EL (cell line): Measurements from ENCODE around the gene TRIM43.
A peak's percentile ranks its signal among the peaks of the same experiment; 100 is the strongest.
"Not testable (repeated sequence)": the region's sequence is repeated elsewhere in the genome, so short reads cannot be mapped to it uniquely, and the experiment has no call there.

Experiments
- DNase-seq: peaks from one replicate; pipeline ENCODE4 v3.0.0-alpha.2; 2016

Gene TRIM43

DNA sequence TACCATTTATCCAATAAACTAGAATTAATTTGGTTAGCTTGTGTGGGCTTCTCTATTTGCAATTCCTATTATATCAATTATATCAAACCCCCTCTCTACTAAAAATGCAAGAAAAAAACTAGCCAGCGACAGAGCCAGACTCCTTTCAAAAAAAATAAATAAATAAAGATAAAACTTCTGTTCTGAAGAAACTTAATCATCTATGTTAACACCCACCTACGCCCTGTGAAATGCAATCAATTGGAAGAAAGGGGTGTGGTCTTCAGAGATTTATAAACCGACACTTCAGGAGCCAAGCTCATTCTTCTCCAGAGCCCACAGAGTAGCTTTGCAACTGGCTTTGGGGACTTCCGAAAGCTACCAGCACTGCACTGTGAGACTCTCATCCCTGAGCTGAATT is at the start of gene TRIM43:
Gene TRIM43 (plus strand): TSS at position 301 of the 400 bp plus-strand sequence. CDS start 2,023 bp downstream, outside the sequence.
- not testable (repeated sequence) for DNase-seq

- DNase-seq, result no peak
Measured at GRCh38 chr2:95551055-95551568, 40.7 kb upstream of the TRIM43 start.

GRCh38 chr2:95552911-95553310 is 38.9 kb upstream of the TRIM43 start:
- DNase-seq, result peak; percentile 28

- DNase-seq, result no peak
Measured at GRCh38 chr2:95569170-95569569, 22.6 kb upstream of the TRIM43 start.

- no peak for DNase-seq
Measured at GRCh38 chr2:95573866-95574265, 17.9 kb upstream of the TRIM43 start.

DNA sequence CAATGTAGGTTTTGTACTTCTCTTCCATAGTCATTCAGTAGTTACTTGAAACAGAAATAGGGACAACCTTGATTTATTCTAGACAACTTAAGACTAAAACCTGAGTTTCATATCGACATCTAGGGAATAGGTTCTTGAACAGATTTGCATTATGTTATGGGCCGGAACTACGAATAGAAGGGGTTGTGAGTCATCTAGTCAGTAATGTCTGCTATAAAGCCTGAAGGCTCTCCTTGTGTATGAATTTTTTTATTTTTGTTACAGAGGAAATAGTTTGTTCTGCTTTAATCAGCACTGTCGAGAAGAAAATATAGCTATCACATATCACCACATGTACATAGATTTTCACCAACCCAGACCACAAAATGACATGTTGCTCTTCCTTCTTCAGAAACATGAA is 17.3 kb upstream of the TRIM43 start:
- no peak for DNase-seq

GRCh38 chr2:95575857-95576256 is 15.9 kb upstream of the TRIM43 start:
- no peak for DNase-seq

- no peak for DNase-seq
Measured at GRCh38 chr2:95578539-95578938, 13.3 kb upstream of the TRIM43 start.

DNA sequence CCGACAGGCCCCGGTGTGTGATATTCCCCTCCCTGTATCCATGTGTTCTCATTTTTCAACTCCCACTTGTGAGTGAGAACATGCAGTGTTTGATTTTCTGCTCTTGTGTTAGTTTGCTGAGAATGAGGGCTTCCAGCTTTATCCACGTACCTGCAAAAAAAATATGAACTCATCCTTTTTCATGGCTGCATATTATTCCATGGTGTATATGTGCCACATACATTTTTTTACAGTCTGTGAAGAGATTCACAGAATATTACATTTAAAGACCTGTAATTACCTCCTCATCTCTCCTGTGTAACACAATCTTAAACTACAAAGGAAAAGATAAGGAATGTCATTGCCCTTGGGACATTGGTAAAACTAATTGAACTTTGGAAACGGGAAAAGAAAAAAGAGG is 8.3 kb upstream of the TRIM43 start:
- DNase-seq, result not testable (repeated sequence)

GRCh38 chr2:95584321-95584720 is 7.5 kb upstream of the TRIM43 start:
- DNase-seq, result not testable (repeated sequence)

GRCh38 chr2:95589777-95590536 is 1.8 kb upstream of the TRIM43 start:
- DNase-seq, result not testable (repeated sequence)

GRCh38 chr2:95592973-95593372 is 1.2 kb downstream of the TRIM43 start:
- DNase-seq, result not testable (repeated sequence)

- DNase-seq, result not testable (repeated sequence)
Measured at GRCh38 chr2:95595012-95595411, 3.2 kb downstream of the TRIM43 start.

DNA sequence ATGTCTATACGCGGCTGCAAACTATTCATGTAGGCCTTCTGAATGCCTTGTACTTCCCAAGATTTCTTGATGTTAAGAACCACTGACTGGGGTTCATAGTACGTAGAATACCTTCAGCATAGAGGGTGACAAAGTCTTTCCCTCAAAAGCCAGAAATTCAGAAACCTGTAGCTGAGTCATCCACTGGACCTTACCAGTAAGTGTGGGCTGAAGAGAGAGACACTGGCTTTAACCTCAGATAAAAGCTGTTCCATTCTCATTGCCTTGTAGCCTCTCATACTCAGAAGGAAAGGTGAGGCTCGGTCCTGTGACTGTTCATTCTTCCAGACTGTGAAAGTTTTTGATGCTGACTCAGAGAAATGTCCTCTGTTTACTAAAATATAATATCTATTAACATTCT is 9.5 kb downstream of the TRIM43 start:
- not testable (repeated sequence) for DNase-seq

- DNase-seq, result not testable (repeated sequence)
Measured at GRCh38 chr2:95602146-95602545, 10.3 kb downstream of the TRIM43 start.

DNA sequence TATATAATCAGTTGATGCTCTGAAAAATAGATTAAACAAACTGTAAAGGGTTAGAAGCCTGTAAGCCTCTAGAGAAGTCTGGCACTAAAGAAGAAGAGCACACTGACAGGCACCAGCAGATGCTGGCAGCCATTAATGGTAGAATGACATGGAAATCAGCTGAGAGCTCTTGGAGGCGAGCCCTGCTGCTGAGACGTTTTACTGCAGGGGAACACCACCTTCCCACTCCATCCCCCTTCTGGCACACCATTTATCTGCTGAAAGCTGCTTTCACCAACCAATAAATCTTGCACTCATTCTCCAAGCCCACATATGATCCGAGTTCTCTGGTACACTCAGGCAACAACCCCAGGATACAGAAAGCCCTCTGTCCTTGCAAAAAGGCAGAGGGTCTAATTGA is 16.6 kb downstream of the TRIM43 start:
- not testable (repeated sequence) for DNase-seq

DNA sequence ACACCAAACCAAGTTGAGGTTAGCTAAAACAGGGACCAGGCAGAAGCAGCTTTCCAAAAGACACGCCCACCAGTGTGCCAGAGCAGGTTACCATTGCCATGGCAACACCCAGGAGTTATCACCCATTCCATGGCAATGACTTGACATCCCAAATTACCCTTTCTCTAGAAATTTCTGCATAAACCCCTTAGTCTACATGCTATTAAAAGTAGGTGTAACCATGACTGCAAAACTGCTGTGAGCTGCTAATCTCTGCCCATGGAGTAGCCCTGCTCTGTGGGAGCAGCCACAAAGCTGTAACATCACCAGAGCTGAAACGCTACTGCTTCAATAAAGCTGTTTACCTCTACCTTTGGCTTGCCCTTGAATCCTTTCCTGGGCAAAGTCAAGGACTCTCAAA is 18.0 kb downstream of the TRIM43 start:
- DNase-seq, result not testable (repeated sequence)

- not testable (repeated sequence) for DNase-seq
Measured at GRCh38 chr2:95613048-95613447, 21.2 kb downstream of the TRIM43 start.

DNA sequence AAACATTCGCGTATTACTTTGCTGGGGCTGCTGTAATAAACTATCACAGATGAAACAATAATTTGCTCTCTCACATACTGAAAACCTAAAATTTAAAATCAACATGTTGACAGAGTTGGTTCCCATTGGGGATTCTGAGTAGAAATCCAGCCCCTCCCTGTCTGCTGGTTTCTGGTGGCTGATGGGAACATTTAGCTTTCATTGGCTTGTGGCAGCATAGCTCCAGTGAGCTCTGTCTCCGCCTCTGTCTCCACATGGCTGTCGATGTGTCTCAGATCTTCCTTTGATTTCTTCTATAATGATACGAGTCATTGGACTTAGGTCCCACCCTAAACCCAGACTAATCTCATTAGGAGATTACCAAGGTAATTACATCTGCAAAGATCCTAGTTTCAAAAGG is 30.9 kb downstream of the TRIM43 start:
- DNase-seq, result not testable (repeated sequence)

DNA sequence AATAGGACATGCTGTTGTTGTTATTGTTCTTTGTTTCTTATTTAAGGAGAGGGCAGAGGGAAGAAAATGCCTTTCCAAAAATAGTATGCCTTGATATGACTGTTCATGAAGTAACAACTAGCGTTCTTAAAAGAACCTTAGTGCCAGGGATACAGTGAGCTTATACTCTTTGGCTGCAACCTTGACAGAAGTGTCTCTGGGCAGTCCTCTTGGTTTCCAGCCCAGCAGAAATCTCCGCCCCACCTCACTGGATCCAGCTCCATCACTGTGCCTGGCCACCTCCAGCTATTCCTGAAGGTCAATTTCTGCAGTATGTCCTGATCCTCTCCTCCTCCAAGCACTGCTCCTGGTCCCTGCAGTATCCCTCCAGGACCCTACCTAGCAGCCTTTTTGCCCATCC is 39.2 kb downstream of the TRIM43 start:
- not testable (repeated sequence) for DNase-seq

DNA sequence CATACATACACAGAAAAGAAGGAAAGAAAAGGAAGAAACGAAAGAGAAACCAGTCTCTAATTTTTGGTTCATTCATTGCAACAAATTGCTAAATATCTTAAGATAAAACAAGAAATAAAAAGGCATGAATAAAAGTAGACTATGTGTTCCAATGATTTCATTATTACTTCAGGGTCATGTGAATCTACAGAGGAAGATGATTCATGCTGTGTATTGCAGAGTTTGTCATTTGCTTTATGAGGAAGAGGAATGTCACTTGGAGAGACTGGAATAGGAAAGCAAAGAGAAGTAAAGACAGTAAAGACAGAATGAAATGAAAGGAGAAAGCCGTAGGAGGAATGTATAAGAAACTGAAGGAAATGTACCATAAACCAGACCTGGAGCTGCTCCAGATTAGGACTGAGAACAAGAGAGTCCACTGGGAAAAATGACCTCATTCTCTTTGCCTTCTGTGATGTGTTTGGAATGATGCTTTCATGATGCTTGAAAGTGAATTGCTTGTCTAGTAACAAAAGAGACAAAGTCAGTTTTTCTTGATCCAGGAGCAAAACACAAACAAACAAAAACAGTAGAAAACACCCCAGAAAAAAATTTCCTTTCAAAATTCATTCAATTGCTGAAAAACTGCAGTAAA is 41.9 kb downstream of the TRIM43 start:
- not testable (repeated sequence) for DNase-seq

- not testable (repeated sequence) for DNase-seq
Measured at GRCh38 chr2:95640515-95641288, 48.9 kb downstream of the TRIM43 start.

DNA sequence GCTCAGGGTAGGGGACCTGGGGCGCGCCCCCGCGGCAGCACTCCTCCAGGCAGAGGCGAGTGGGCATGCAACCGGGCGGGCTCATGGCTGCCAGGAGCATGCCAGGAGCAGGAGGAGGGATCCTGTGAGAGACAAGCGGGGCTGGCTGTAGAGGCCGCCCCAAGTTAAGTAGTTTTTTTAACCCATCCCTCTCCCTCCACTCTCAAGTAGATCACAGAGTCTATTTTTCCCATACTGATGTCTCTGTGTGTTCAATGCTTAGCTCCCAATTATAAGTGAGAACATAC is 49.4 kb downstream of the TRIM43 start:
- DNase-seq, result not testable (repeated sequence)

DNA sequence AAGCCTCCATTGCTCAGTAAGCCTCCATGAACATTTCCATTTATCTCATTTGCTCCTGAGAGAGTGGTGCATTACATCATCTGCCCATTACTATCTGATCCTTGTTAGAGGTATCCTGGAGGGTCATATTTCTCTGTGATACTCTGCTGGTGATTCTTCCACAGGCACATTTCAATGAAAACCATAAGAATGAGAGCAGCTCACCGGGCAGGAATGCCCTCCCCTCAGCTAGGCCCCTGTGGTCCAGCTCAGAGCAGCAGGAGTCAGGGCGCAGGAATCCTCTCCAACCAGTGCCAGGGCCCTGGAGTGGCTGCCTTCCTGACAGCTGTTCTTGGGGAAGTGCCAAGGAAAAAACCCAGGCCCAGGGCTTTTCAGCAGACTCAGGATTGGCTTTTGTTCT is 50.0 kb downstream of the TRIM43 start:
- peak; percentile 78 for DNase-seq
